ENCODE data around the gene KLK6.
"Not testable (repeated sequence)": the region's sequence is repeated elsewhere in the genome, so short reads cannot be mapped to it uniquely, and the experiment has no call there.

Gene KLK6

GRCh38 chr19:50983625-50984292, 14.4 kb upstream of the KLK6 start, which contains the start of gene KLK7:
Gene KLK7, minus strand, starts transcription at chr19:50983917. Its CDS starts 1,518 bp downstream, at chr19:50982399.
- peaks cover 5% of the 10 kb centered on the region for H3K4me1 ChIP-seq (ENCODE audit: control insufficient read depth, low read depth, low read length)
- H3K4me3 ChIP-seq (ENCODE audit: low read length) = no peak within 1 kb of the TSS
- H3K9me3 ChIP-seq (ENCODE audit: control insufficient read depth, low read depth, low read length) = no peaks in the 10 kb centered on the region
- H3K9ac ChIP-seq (ENCODE audit: low read length) = no peak within 1 kb of the TSS
- H3K27ac ChIP-seq (ENCODE audit: low read length) = no peak within 1 kb of the TSS
- H3K36me3 ChIP-seq (ENCODE audit: control insufficient read depth, low read depth, low read length) = no peaks in the 10 kb centered on the region
- peaks cover 8% of the 10 kb centered on the region for H3K27me3 ChIP-seq (ENCODE audit: control insufficient read depth, insufficient read depth, low read length)

- H3K27me3 ChIP-seq (ENCODE audit: control insufficient read depth, insufficient read depth, low read length) = peaks cover 5% of the 10 kb centered on the region
- no peaks in the 10 kb centered on the region for H3K36me3 ChIP-seq (ENCODE audit: control insufficient read depth, low read depth, low read length)
- H3K9ac ChIP-seq (ENCODE audit: low read length) = no peak overlapping the region
- H3K4me3 ChIP-seq (ENCODE audit: low read length) = no peak overlapping the region
- H3K27ac ChIP-seq (ENCODE audit: low read length) = no peak overlapping the region
- peaks cover 10% of the 10 kb centered on the region for H3K4me1 ChIP-seq (ENCODE audit: control insufficient read depth, low read depth, low read length)
- H3K9me3 ChIP-seq (ENCODE audit: control insufficient read depth, low read depth, low read length) = no peaks in the 10 kb centered on the region
These were observed 12.8 kb upstream of the KLK6 start for GRCh38 chr19:50982186-50982585.

GRCh38 chr19:50981587-50982146, 12.3 kb upstream of the KLK6 start:
- Histone ChIP-seq H3K4me3 (ENCODE audit: low read length) (no peak overlapping the region), H3K9ac (ENCODE audit: low read length) (no peak overlapping the region), H3K9me3 (ENCODE audit: control insufficient read depth, low read depth, low read length) (no peaks in the 10 kb centered on the region), H3K27me3 (ENCODE audit: control insufficient read depth, insufficient read depth, low read length) (peaks cover 3% of the 10 kb centered on the region), H3K36me3 (ENCODE audit: control insufficient read depth, low read depth, low read length) (no peaks in the 10 kb centered on the region), H3K27ac (ENCODE audit: low read length) (no peak overlapping the region), H3K4me1 (ENCODE audit: control insufficient read depth, low read depth, low read length) (peaks cover 10% of the 10 kb centered on the region)

- Histone ChIP-seq H3K4me3 (ENCODE audit: low read length) (no peak overlapping the region), H3K9me3 (ENCODE audit: control insufficient read depth, low read depth, low read length) (no peaks in the 10 kb centered on the region), H3K36me3 (ENCODE audit: control insufficient read depth, low read depth, low read length) (no peaks in the 10 kb centered on the region), H3K27ac (ENCODE audit: low read length) (no peak overlapping the region), H3K27me3 (ENCODE audit: control insufficient read depth, insufficient read depth, low read length) (peaks cover 3% of the 10 kb centered on the region), H3K4me1 (ENCODE audit: control insufficient read depth, low read depth, low read length) (peaks cover 10% of the 10 kb centered on the region), H3K9ac (ENCODE audit: low read length) (no peak overlapping the region)
These were observed 10.8 kb upstream of the KLK6 start for GRCh38 chr19:50980208-50980607.

GRCh38 chr19:50979758-50980157, 10.4 kb upstream of the KLK6 start:
- no peak overlapping the region for H3K4me3 ChIP-seq (ENCODE audit: low read length)
- H3K27me3 ChIP-seq (ENCODE audit: control insufficient read depth, insufficient read depth, low read length) = peaks cover 3% of the 10 kb centered on the region
- no peak overlapping the region for H3K9ac ChIP-seq (ENCODE audit: low read length)
- H3K4me1 ChIP-seq (ENCODE audit: control insufficient read depth, low read depth, low read length) = peaks cover 10% of the 10 kb centered on the region
- H3K27ac ChIP-seq (ENCODE audit: low read length) = no peak overlapping the region
- no peaks in the 10 kb centered on the region for H3K9me3 ChIP-seq (ENCODE audit: control insufficient read depth, low read depth, low read length)
- no peaks in the 10 kb centered on the region for H3K36me3 ChIP-seq (ENCODE audit: control insufficient read depth, low read depth, low read length)

- peaks cover 3% of the 10 kb centered on the region for H3K27me3 ChIP-seq (ENCODE audit: control insufficient read depth, insufficient read depth, low read length)
- no peaks in the 10 kb centered on the region for H3K9me3 ChIP-seq (ENCODE audit: control insufficient read depth, low read depth, low read length)
- H3K4me3 ChIP-seq (ENCODE audit: low read length) = no peak overlapping the region
- peaks cover 10% of the 10 kb centered on the region for H3K4me1 ChIP-seq (ENCODE audit: control insufficient read depth, low read depth, low read length)
- H3K36me3 ChIP-seq (ENCODE audit: control insufficient read depth, low read depth, low read length) = no peaks in the 10 kb centered on the region
- no peak overlapping the region for H3K9ac ChIP-seq (ENCODE audit: low read length)
- no peak overlapping the region for H3K27ac ChIP-seq (ENCODE audit: low read length)
These were observed 9.5 kb upstream of the KLK6 start for GRCh38 chr19:50978772-50979390.

GRCh38 chr19:50977626-50978025, 8.2 kb upstream of the KLK6 start:
- Histone ChIP-seq H3K9ac (ENCODE audit: low read length) (no peak overlapping the region), H3K4me3 (ENCODE audit: low read length) (no peak overlapping the region), H3K9me3 (ENCODE audit: control insufficient read depth, low read depth, low read length) (no peaks in the 10 kb centered on the region), H3K4me1 (ENCODE audit: control insufficient read depth, low read depth, low read length) (peaks cover 10% of the 10 kb centered on the region), H3K27ac (ENCODE audit: low read length) (no peak overlapping the region), H3K36me3 (ENCODE audit: control insufficient read depth, low read depth, low read length) (no peaks in the 10 kb centered on the region), H3K27me3 (ENCODE audit: control insufficient read depth, insufficient read depth, low read length) (peaks cover 3% of the 10 kb centered on the region)

- H3K27me3 ChIP-seq (ENCODE audit: control insufficient read depth, insufficient read depth, low read length) = peaks cover under 1% of the 10 kb centered on the region
- no peaks in the 10 kb centered on the region for H3K9me3 ChIP-seq (ENCODE audit: control insufficient read depth, low read depth, low read length)
- H3K4me1 ChIP-seq (ENCODE audit: control insufficient read depth, low read depth, low read length) = peaks cover 10% of the 10 kb centered on the region
- no peak overlapping the region for H3K4me3 ChIP-seq (ENCODE audit: low read length)
- no peak overlapping the region for H3K9ac ChIP-seq (ENCODE audit: low read length)
- H3K27ac ChIP-seq (ENCODE audit: low read length) = no peak overlapping the region
- no peaks in the 10 kb centered on the region for H3K36me3 ChIP-seq (ENCODE audit: control insufficient read depth, low read depth, low read length)
These were observed 6.4 kb upstream of the KLK6 start for GRCh38 chr19:50975766-50976165.

- H3K4me3 ChIP-seq (ENCODE audit: low read length) = no peak overlapping the region
- no peaks in the 10 kb centered on the region for H3K27me3 ChIP-seq (ENCODE audit: control insufficient read depth, insufficient read depth, low read length)
- no peaks in the 10 kb centered on the region for H3K36me3 ChIP-seq (ENCODE audit: control insufficient read depth, low read depth, low read length)
- H3K9ac ChIP-seq (ENCODE audit: low read length) = no peak overlapping the region
- peaks cover 10% of the 10 kb centered on the region for H3K4me1 ChIP-seq (ENCODE audit: control insufficient read depth, low read depth, low read length)
- H3K9me3 ChIP-seq (ENCODE audit: control insufficient read depth, low read depth, low read length) = no peaks in the 10 kb centered on the region
- no peak overlapping the region for H3K27ac ChIP-seq (ENCODE audit: low read length)
These were observed 5.5 kb upstream of the KLK6 start for GRCh38 chr19:50974702-50975556.

GRCh38 chr19:50972795-50973376, 3.5 kb upstream of the KLK6 start:
- Histone ChIP-seq H3K9ac (ENCODE audit: low read length) (no peak overlapping the region), H3K36me3 (ENCODE audit: control insufficient read depth, low read depth, low read length) (no peaks in the 10 kb centered on the region), H3K4me3 (ENCODE audit: low read length) (no peak overlapping the region), H3K9me3 (ENCODE audit: control insufficient read depth, low read depth, low read length) (no peaks in the 10 kb centered on the region), H3K27me3 (ENCODE audit: control insufficient read depth, insufficient read depth, low read length) (no peaks in the 10 kb centered on the region), H3K4me1 (ENCODE audit: control insufficient read depth, low read depth, low read length) (peaks cover 3% of the 10 kb centered on the region), H3K27ac (ENCODE audit: low read length) (no peak overlapping the region)

- not testable (repeated sequence) for H3K9me3 ChIP-seq (ENCODE audit: control insufficient read depth, low read depth, low read length); H3K4me1 ChIP-seq (ENCODE audit: control insufficient read depth, low read depth, low read length); H3K9ac ChIP-seq (ENCODE audit: low read length); H3K27ac ChIP-seq (ENCODE audit: low read length); H3K36me3 ChIP-seq (ENCODE audit: control insufficient read depth, low read depth, low read length); H3K27me3 ChIP-seq (ENCODE audit: control insufficient read depth, insufficient read depth, low read length); H3K4me3 ChIP-seq (ENCODE audit: low read length)
These were observed 419 bp upstream of the KLK6 start for GRCh38 chr19:50969810-50970209.
